ENCODE data around the gene CNFN. TPM values are rescaled to one million over a fixed set of nuclear protein-coding genes. Genes with fewer than 3 reads are reported as not detected.
A peak's percentile ranks its signal among the peaks of the same experiment; 100 is the strongest.

The CNFN gene
- total RNA-seq, 1 experiment from 2014 or later, result 7.1 TPM

- Mint-ChIP-seq H3K4me1 (peaks cover 26 to 37% of the 10 kb centered on the region in 2 experiments), H3K27me3 (ENCODE audit: low read depth) (peaks cover 44% of the 10 kb centered on the region), H3K9me3 (no peaks in the 10 kb centered on the region), H3K27ac (peak overlapping the region in 2 of 3 experiments; percentile 11 to 55; a peak in 4 of 7 replicates), H3K36me3 (ENCODE audit: insufficient read depth in 1 of 3, low read depth in 3 of 3) (peaks cover 5 to 10% (median 10%) of the 10 kb centered on the region in 3 experiments; a peak in 6 of 7 replicates), H3K4me3 (peak overlapping the region; percentile 91 to 95)
- H3K23ac ChIP-seq (ENCODE audit: insufficient read length, low read depth, low read length), result no peak overlapping the region
- peaks cover 21% of the 10 kb centered on the region for H3K23me2 ChIP-seq (ENCODE audit: insufficient read length, low read depth, low read length, poor library complexity, severe bottlenecking)
- H4K91ac ChIP-seq (ENCODE audit: insufficient read length, low read depth, low read length), result no peak overlapping the region
- 0 out of 2 replicates have a peak overlapping the region, but pooled peaks have one; percentile 10 for H3K14ac ChIP-seq (ENCODE audit: insufficient read depth, low read length)
- H3T11ph ChIP-seq (ENCODE audit: low read length), result no peak overlapping the region
- no peaks in the 10 kb centered on the region for H3K79me1 ChIP-seq (ENCODE audit: insufficient read depth, low read depth, low read length, poor library complexity, severe bottlenecking)
- H3K27me3 ChIP-seq (ENCODE audit: insufficient read depth, low read length), result no peaks in the 10 kb centered on the region
- peaks cover 3% of the 10 kb centered on the region; the same call in 1 of the 2 replicates for H3K4me1 ChIP-seq (ENCODE audit: insufficient read depth, low read length)
- H4K20me1 ChIP-seq (ENCODE audit: control insufficient read depth, insufficient read depth, insufficient read length), result peaks cover 3% of the 10 kb centered on the region
- H2BK12ac ChIP-seq (ENCODE audit: insufficient read length, low read depth, low read length), result no peak overlapping the region
- H3K18ac ChIP-seq (ENCODE audit: insufficient read length, low read depth, low read length), result no peak overlapping the region
- peak overlapping the region; percentile 85 for H3K4me2 ChIP-seq (ENCODE audit: insufficient read depth, insufficient read length, low read length)
- no peak for DNase-seq
- H4K5ac ChIP-seq (ENCODE audit: insufficient read length, low read depth, low read length), result no peak overlapping the region
- H3K9ac ChIP-seq (ENCODE audit: extremely low read depth, insufficient read length, low read length), result peak overlapping the region; percentile 58
- TF ChIP-seq CTCF (conservative IDR thresholded peaks at IDR 0.05), result no peak
- no peak overlapping the region for H3K27ac ChIP-seq (ENCODE audit: insufficient read length, low read depth, low read length)
- H3K79me2 ChIP-seq (ENCODE audit: insufficient read depth, low read length), result no peaks in the 10 kb centered on the region
- H3K56ac ChIP-seq (ENCODE audit: insufficient read length, low read depth, low read length), result no peak overlapping the region
- H2BK15ac ChIP-seq (ENCODE audit: low read depth, low read length), result no peak overlapping the region
- H2BK5ac ChIP-seq (ENCODE audit: insufficient read length, low read length), result no peak overlapping the region
- no peak overlapping the region for H2AFZ ChIP-seq (ENCODE audit: low read length)
- no peaks in the 10 kb centered on the region for H3K9me3 ChIP-seq (ENCODE audit: control insufficient read depth, low read depth, low read length)
- no peak overlapping the region for H2BK120ac ChIP-seq (ENCODE audit: low read depth, low read length, poor library complexity, severe bottlenecking)
- H3K4ac ChIP-seq (ENCODE audit: low read depth, low read length), result no peak overlapping the region
- H2AK5ac ChIP-seq (ENCODE audit: insufficient read length, low read length), result no peak overlapping the region
- H2BK20ac ChIP-seq (ENCODE audit: low read depth, low read length, poor library complexity, severe bottlenecking), result no peak overlapping the region
- H4K8ac ChIP-seq (replicated peaks; ENCODE audit: insufficient read length, low read depth, low read length), result no peak overlapping the region
- WGBS (ENCODE audit: extremely low coverage, insufficient read length, low lambda C conversion rate), result no CpG with 5 or more reads among the region's 25 CpGs
Measured at GRCh38 chr19:42397263-42398166, 7.4 kb upstream of the CNFN start.

Measured in H9 (cell line).